IMR-90 (cell line): Measurements from ENCODE around the gene UBE2E2. TPM values are rescaled to one million over a fixed set of nuclear protein-coding genes. Genes with fewer than 3 reads are reported as not detected.

Experiments used
- ATAC-seq: fragments of 200-7000 bp; cut with Tn5 transposase; 2 replicates; pipeline ENCODE4 v1.9.1; 2020; ENCODE audit warnings: low read depth, mild to moderate bottlenecking, moderate library complexity
- BruUV-seq: library from RNA; stranded (reverse); fragments of 400-500 nt; replicated peaks from 2 replicates; lab custom pipeline; 2021; lab: Mats Ljungman, UMichigan
- CTCF ChIA-PET: fragments of 300-600 bp; formaldehyde crosslinking; extraction: SDS; loops from one replicate; lab custom pipeline; 2021; ENCODE audit warnings: antibody characterized with exemption; lab: Yijun Ruan, JAX
- POLR2A ChIA-PET: fragments of 300-600 bp; sonication (Branson Sonifier 250); formaldehyde crosslinking; loops from one replicate; lab custom pipeline; 2022; ENCODE audit warnings: antibody characterized with exemption; ENCODE audit not compliant: unreplicated experiment; lab: Charles Lee
- DNase-seq: peaks from one replicate; pipeline ENCODE4 v3.0.0; 2013
- H2AFZ ChIP-seq: replicated peaks from 2 replicates; pipeline ENCODE3; 2013; ENCODE audit warnings: low read length, mild to moderate bottlenecking; ENCODE audit not compliant: poor library complexity
- H2AK5ac ChIP-seq: 2 replicates; pipeline ENCODE4 v1.6.1; 2013; ENCODE audit warnings: low read depth, low read length, inconsistent platforms
- H2AK9ac ChIP-seq: replicated peaks from 2 replicates; pipeline ENCODE3; 2013; ENCODE audit warnings: mild to moderate bottlenecking, low read depth, low read length, moderate library complexity; ENCODE audit not compliant: poor library complexity
- H2BK120ac ChIP-seq: 2 replicates; pipeline ENCODE4 v1.6.1; 2013; ENCODE audit warnings: low read depth, low read length, inconsistent platforms
- H2BK15ac ChIP-seq: 3 replicates; pipeline ENCODE4 v1.6.1; 2013; ENCODE audit warnings: low read depth, low read length, inconsistent platforms
- H2BK20ac ChIP-seq: 2 replicates; pipeline ENCODE4 v1.6.1; 2013; ENCODE audit warnings: low read depth, mild to moderate bottlenecking, inconsistent platforms, low read length, moderate library complexity
- H2BK5ac ChIP-seq: 2 replicates; pipeline ENCODE4 v1.6.1; 2013; ENCODE audit warnings: mild to moderate bottlenecking, low read depth, low read length, inconsistent platforms; ENCODE audit not compliant: poor library complexity, severe bottlenecking
- H3K14ac ChIP-seq: replicated peaks from 2 replicates; pipeline ENCODE4 v1.6.1; 2013; ENCODE audit warnings: low read depth, low read length, inconsistent platforms
- H3K18ac ChIP-seq: 2 replicates; pipeline ENCODE4 v1.6.1; 2013; ENCODE audit warnings: low read depth, low read length, control low read depth
- H3K23ac ChIP-seq: 2 replicates; pipeline ENCODE4 v1.6.1; 2013; ENCODE audit warnings: low read depth, low read length, inconsistent platforms
- H3K27ac ChIP-seq: 2 replicates; pipeline ENCODE4 v1.5.1; 2013; ENCODE audit warnings: mild to moderate bottlenecking, control low read depth, low read length; ENCODE audit not compliant: insufficient read depth
- H3K27me3 ChIP-seq: 2 replicates; pipeline ENCODE4 v1.6.1; 2013; ENCODE audit warnings: low read length; ENCODE audit not compliant: control insufficient read depth, insufficient read depth
- H3K36me3 ChIP-seq: 2 replicates; pipeline ENCODE4 v1.6.1; 2013; ENCODE audit warnings: low read length, mixed read lengths; ENCODE audit not compliant: control insufficient read depth, insufficient read depth
- H3K4ac ChIP-seq: 2 replicates; pipeline ENCODE4 v1.6.1; 2013; ENCODE audit warnings: low read depth, low read length, inconsistent platforms
- H3K4me1 ChIP-seq: 2 replicates; pipeline ENCODE4 v1.6.1; 2013; ENCODE audit warnings: low read length, mixed read lengths; ENCODE audit not compliant: control insufficient read depth, insufficient read depth
- H3K4me2 ChIP-seq: 2 replicates; pipeline ENCODE4 v1.6.1; 2013; ENCODE audit warnings: low read depth, mild to moderate bottlenecking, control low read depth, low read length, moderate library complexity
- H3K4me3 ChIP-seq: 2 replicates; pipeline ENCODE4 v1.5.1; 2013; ENCODE audit warnings: low read depth, mild to moderate bottlenecking, control low read depth, low read length, moderate library complexity; ENCODE audit not compliant: insufficient read depth
- H3K56ac ChIP-seq: 2 replicates; pipeline ENCODE4 v1.6.1; 2013; ENCODE audit warnings: low read length, inconsistent platforms; ENCODE audit not compliant: insufficient read depth; ENCODE audit errors: extremely low read depth
- H3K79me1 ChIP-seq, 2 experiments: 2 replicates each; pipeline ENCODE4 v1.6.1; 2013; ENCODE audit warnings: low read length in 2 of 2, inconsistent platforms in 1 of 2, low read depth in 1 of 2
- H3K9ac ChIP-seq: 2 replicates; pipeline ENCODE4 v1.6.1; 2013; ENCODE audit warnings: low read depth, low read length, control low read depth
- H3K9me1 ChIP-seq: 2 replicates; pipeline ENCODE4 v1.6.1; 2013; ENCODE audit warnings: low read length, inconsistent platforms; ENCODE audit not compliant: insufficient read depth
- H3K9me3 ChIP-seq: 2 replicates; pipeline ENCODE4 v1.6.1; 2013; ENCODE audit warnings: low read length; ENCODE audit not compliant: control insufficient read depth, insufficient read depth
- H4K20me1 ChIP-seq: 2 replicates; pipeline ENCODE4 v1.6.1; 2013; ENCODE audit warnings: low read length, inconsistent platforms; ENCODE audit not compliant: insufficient read depth
- H4K5ac ChIP-seq: 2 replicates; pipeline ENCODE4 v1.6.1; 2013; ENCODE audit warnings: mild to moderate bottlenecking, low read depth, low read length, control low read depth
- H4K8ac ChIP-seq, 2 experiments: 2 replicates each; pipeline ENCODE4 v1.6.1; 2013; ENCODE audit warnings: low read depth in 2 of 2, low read length in 2 of 2, control low read depth in 1 of 2, inconsistent platforms in 1 of 2
- H4K91ac ChIP-seq: 2 replicates; pipeline ENCODE4 v1.6.1; 2013; ENCODE audit warnings: low read depth, low read length, inconsistent platforms; ENCODE audit not compliant: insufficient read depth
- BHLHE40 ChIP-seq: fragments of 150-350 bp; IDR thresholded peaks from 2 replicates; pipeline ENCODE4 v1.6.1; 2016; ENCODE audit warnings: mild to moderate bottlenecking, low read depth, low read length
- CEBPB ChIP-seq: IDR thresholded peaks from 2 replicates; pipeline ENCODE4 v1.6.1; 2012; ENCODE audit warnings: low read depth, low read length, improper control_type of control experiment
- ELK1 ChIP-seq: fragments of 150-350 bp; IDR thresholded peaks from 2 replicates; pipeline ENCODE4 v1.6.1; 2016; ENCODE audit warnings: low read depth, mild to moderate bottlenecking, low read length, moderate library complexity, borderline replicate concordance
- FOS ChIP-seq: fragments of 150-350 bp; IDR thresholded peaks from 2 replicates; pipeline ENCODE4 v1.6.1; 2016; ENCODE audit warnings: low read depth, low read length
- MAFK ChIP-seq: IDR thresholded peaks from 2 replicates; pipeline ENCODE4 v1.6.1; 2012; ENCODE audit warnings: low read depth, low read length, improper control_type of control experiment
- MAZ ChIP-seq: IDR thresholded peaks from 2 replicates; pipeline ENCODE4 v1.6.1; 2012; ENCODE audit warnings: low read depth, mild to moderate bottlenecking, low read length, improper control_type of control experiment, moderate library complexity, borderline replicate concordance
- NFE2L2 ChIP-seq: fragments of 150-350 bp; IDR thresholded peaks from 2 replicates; pipeline ENCODE4 v1.6.1; 2016; ENCODE audit warnings: low read depth, mild to moderate bottlenecking, low read length
- RAD21 ChIP-seq: IDR thresholded peaks from 2 replicates; pipeline ENCODE4 v1.6.1; 2012; ENCODE audit warnings: low read length, improper control_type of control experiment
- RFX5 ChIP-seq: IDR thresholded peaks from 2 replicates; pipeline ENCODE4 v1.8.0; 2012; ENCODE audit warnings: low read depth, mild to moderate bottlenecking, low read length, moderate library complexity
- WGBS, 2 experiments: methylation state at CpG; one replicate each; pipeline versions ENCODE4 v1.1.5 to v1.1.7; 2013; ENCODE audit warnings: missing lambda C conversion rate in 2 of 2; ENCODE audit not compliant: insufficient read length in 1 of 2; ENCODE audit errors: extremely low coverage in 2 of 2; 5-methylcytosine and 5-hydroxymethylcytosine counted together
- dilution Hi-C: fragments of 300-500 bp; cut with HindIII; formaldehyde crosslinking; loops from one replicate; pipeline ENCODE4 v1.14.3; 2018; ENCODE audit warnings: low sequenced_read_pairs; ENCODE audit not compliant: unreplicated experiment
- in situ Hi-C: fragments of 300-500 bp; cut with MboI; formaldehyde crosslinking; loops from 3 replicates; pipeline ENCODE4 v1.14.3; 2019; ENCODE audit warnings: low sequenced_read_pairs, inconsistent platforms, mixed read lengths
- intact Hi-C: fragments of 100-400 bp; cut with micrococcal nuclease; formaldehyde crosslinking; loops from 2 replicates; pipeline ENCODE4 v1.10.0; 2022
- polyA plus RNA-seq, 3 experiments: library from polyadenylated mRNA; depleted of rRNA; stranded (reverse); fragments of >200 nt; gene quantifications; 2 replicates each; pipeline ENCODE4 v1.2.3, GENCODE V29; 2012; ENCODE audit warnings: low replicate concordance in 1 of 3
- total RNA-seq: library from RNA; depleted of rRNA; stranded (reverse); fragments of >200 nt; gene quantifications from 2 replicates; pipeline ENCODE4 v1.2.3, GENCODE V29; 2012

UBE2E2 gene
- total and polyA plus RNA-seq, 2 of the 4 experiments (the other 2 are of a cell fraction) = 18.6 to 32.7 TPM

- no TSS peak for BruUV-seq
- Histone ChIP-seq H4K8ac (no peak overlapping the region), H3K4me3 (no peak overlapping the region), H3K56ac (no peak overlapping the region), H3K9ac (no peak overlapping the region), H2AFZ (no peak overlapping the region), H2BK20ac (no peak overlapping the region), H4K5ac (no peak overlapping the region), H3K27ac (no peak overlapping the region), H3K18ac (no peak overlapping the region), H2BK15ac (no peak overlapping the region), H3K36me3 (no peaks in the 10 kb centered on the region), H2BK120ac (no peak overlapping the region), H2AK5ac (no peak overlapping the region), H3K9me1 (0 out of 2 replicates have a peak, but pooled peaks cover 3% of the 10 kb centered on the region), H3K14ac (no peak overlapping the region), H3K79me1 (peaks cover 4 to 14% of the 10 kb centered on the region in 2 experiments; a peak in 2 of 4 replicates), H3K27me3 (peaks cover 27% of the 10 kb centered on the region), H3K9me3 (no peaks in the 10 kb centered on the region), H3K23ac (no peak overlapping the region), H3K4ac (no peak overlapping the region), H2AK9ac (no peak overlapping the region), H2BK5ac (no peak overlapping the region), H4K91ac (no peak overlapping the region), H3K4me2 (no peak overlapping the region), H4K20me1 (no peaks in the 10 kb centered on the region), H3K4me1 (no peaks in the 10 kb centered on the region; the same call in 1 of the 2 replicates)
- in situ Hi-C loops (no loop called here), intact Hi-C loops (loop anchor here (5.0 to 10.0 kb wide), 2 partner anchors 528 to 675 kb away; no protein-coding TSS in a partner anchor), dilution Hi-C loops (no loop called here)
- ChIA-PET CTCF (no interaction called here), POLR2A (no interaction called here)
- ATAC-seq = no peak
- WGBS, 2 experiments = no CpG with 5 or more reads among the region's 5 CpGs
- no peak for TF ChIP-seq FOS
- no peak for TF ChIP-seq ELK1
- TF ChIP-seq MAZ = no peak
- no peak for TF ChIP-seq NFE2L2
- TF ChIP-seq MAFK = no peak
- TF ChIP-seq CEBPB = no peak
- no peak for TF ChIP-seq RFX5
- no peak for TF ChIP-seq RAD21
- TF ChIP-seq BHLHE40 = no peak
- DNase-seq = no peak
Observed at GRCh38 chr3:23199649-23200048, 3.5 kb upstream of the UBE2E2 start.
